Stimulated activated CD4-positive, alpha-beta T cell treated with anti-CD3 and anti-CD28 coated beads, TNF-alpha, amount 100 ng/mL, for 4 hours (primary cell): ENCODE measurements around the gene DTD1.

Experiments used
- DNase-seq, 3 experiments: peaks; one replicate each; pipeline ENCODE4 v3.0.0-alpha.2; 2020; ENCODE audit warnings: low read depth in 3 of 3

DTD1 gene

GRCh38 chr20:18662279-18663040 lies 74.6 kb downstream of the DTD1 start:
- no peak for DNase-seq

GRCh38 chr20:18663932-18664331 lies 76.1 kb downstream of the DTD1 start:
- no peak for DNase-seq

- no peak for DNase-seq
These were observed 77.3 kb downstream of the DTD1 start for GRCh38 chr20:18665135-18665534.

- DNase-seq, result no peak
These were observed 79.1 kb downstream of the DTD1 start for GRCh38 chr20:18666803-18667415.

GRCh38 chr20:18669241-18670019 lies 81.6 kb downstream of the DTD1 start:
- no peak for DNase-seq

- no peak for DNase-seq
These were observed 83.4 kb downstream of the DTD1 start for GRCh38 chr20:18671203-18671710.

GRCh38 chr20:18672834-18673233 lies 85.0 kb downstream of the DTD1 start:
- DNase-seq, result no peak

- no peak for DNase-seq
These were observed 88.5 kb downstream of the DTD1 start for GRCh38 chr20:18676396-18676795.

GRCh38 chr20:18677126-18677525 lies 89.3 kb downstream of the DTD1 start:
- no peak for DNase-seq

GRCh38 chr20:18678549-18679419 lies 90.9 kb downstream of the DTD1 start:
- DNase-seq, result no peak

- no peak for DNase-seq
These were observed 96.0 kb downstream of the DTD1 start for GRCh38 chr20:18683839-18684238.

- DNase-seq, result no peak
These were observed 96.9 kb downstream of the DTD1 start for GRCh38 chr20:18684775-18685174.

GRCh38 chr20:18685406-18685805 lies 97.6 kb downstream of the DTD1 start:
- DNase-seq, result no peak

GRCh38 chr20:18686696-18687095 lies 98.8 kb downstream of the DTD1 start:
- DNase-seq, result no peak

- DNase-seq, result no peak
These were observed 100.8 kb downstream of the DTD1 start for GRCh38 chr20:18688676-18689075.

- DNase-seq, result no peak
These were observed 101.7 kb downstream of the DTD1 start for GRCh38 chr20:18689557-18689956.

- DNase-seq, result no peak
These were observed 104.6 kb downstream of the DTD1 start for GRCh38 chr20:18692447-18692846.

GRCh38 chr20:18694071-18694470 lies 106.2 kb downstream of the DTD1 start:
- no peak for DNase-seq

GRCh38 chr20:18695175-18695574 lies 107.3 kb downstream of the DTD1 start:
- no peak for DNase-seq

- no peak for DNase-seq
These were observed 111.0 kb downstream of the DTD1 start for GRCh38 chr20:18698735-18699380.

GRCh38 chr20:18701969-18702368 lies 114.1 kb downstream of the DTD1 start:
- DNase-seq, result no peak
